AG09319 (cell line): ENCODE data around the gene ABHD17C.

Experiments
- DNase-seq: peaks from one replicate; pipeline ENCODE4 v3.0.0-alpha.2; 2010; ENCODE audit warnings: low read depth; ENCODE audit errors: extremely low read depth
- TF ChIP-seq, protein P1 (sequence below): IDR thresholded peaks from 2 replicates; pipeline ENCODE4 v1.5.1; 2011; ENCODE audit warnings: low read depth, mild to moderate bottlenecking, inconsistent platforms, low read length, moderate library complexity

Gene ABHD17C

GRCh38 chr15:80662757-80663553, 32.2 kb upstream of the ABHD17C start:
- TF ChIP-seq, protein P1, sequence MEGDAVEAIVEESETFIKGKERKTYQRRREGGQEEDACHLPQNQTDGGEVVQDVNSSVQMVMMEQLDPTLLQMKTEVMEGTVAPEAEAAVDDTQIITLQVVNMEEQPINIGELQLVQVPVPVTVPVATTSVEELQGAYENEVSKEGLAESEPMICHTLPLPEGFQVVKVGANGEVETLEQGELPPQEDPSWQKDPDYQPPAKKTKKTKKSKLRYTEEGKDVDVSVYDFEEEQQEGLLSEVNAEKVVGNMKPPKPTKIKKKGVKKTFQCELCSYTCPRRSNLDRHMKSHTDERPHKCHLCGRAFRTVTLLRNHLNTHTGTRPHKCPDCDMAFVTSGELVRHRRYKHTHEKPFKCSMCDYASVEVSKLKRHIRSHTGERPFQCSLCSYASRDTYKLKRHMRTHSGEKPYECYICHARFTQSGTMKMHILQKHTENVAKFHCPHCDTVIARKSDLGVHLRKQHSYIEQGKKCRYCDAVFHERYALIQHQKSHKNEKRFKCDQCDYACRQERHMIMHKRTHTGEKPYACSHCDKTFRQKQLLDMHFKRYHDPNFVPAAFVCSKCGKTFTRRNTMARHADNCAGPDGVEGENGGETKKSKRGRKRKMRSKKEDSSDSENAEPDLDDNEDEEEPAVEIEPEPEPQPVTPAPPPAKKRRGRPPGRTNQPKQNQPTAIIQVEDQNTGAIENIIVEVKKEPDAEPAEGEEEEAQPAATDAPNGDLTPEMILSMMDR = no peak
- DNase-seq = no peak

GRCh38 chr15:80665151-80665550, 30.0 kb upstream of the ABHD17C start:
- DNase-seq = no peak
- TF ChIP-seq, protein P1 = no peak

- no peak for DNase-seq
- TF ChIP-seq, protein P1 = no peak
Observed at GRCh38 chr15:80667936-80668335, 27.2 kb upstream of the ABHD17C start.

GRCh38 chr15:80668546-80669236, 26.4 kb upstream of the ABHD17C start:
- TF ChIP-seq, protein P1 = no peak
- DNase-seq = no peak

DNA sequence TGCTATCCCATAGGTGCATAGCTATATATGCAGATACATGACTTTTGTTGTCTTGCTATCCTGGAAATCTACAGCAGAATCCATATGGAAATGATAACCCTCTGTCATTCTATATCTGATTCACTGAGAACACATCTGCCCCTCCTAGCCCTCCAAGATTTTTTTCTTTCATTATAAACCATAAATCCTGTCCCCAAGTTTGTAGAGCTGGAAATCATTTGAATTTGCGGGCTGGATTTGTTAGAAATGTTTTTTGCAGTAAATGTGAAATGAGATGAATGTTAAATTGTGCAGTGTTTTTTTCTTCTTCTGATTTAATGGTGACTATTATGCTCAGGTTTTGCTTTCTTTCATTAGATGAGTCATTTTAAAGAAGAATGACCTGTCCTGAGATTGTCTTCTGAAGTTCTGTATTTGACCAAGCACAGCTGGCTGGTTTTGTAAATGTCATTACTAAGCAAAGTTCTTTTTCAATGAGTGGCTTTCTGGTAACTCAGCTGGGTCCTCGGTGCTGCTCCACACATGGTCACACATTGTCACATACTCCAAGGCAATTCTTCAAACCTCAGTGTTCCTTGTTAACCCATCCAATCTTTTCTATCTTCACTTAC, 25.3 kb upstream of the ABHD17C start:
- TF ChIP-seq, protein P1 = no peak

GRCh38 chr15:80673561-80674244, 21.4 kb upstream of the ABHD17C start:
- no peak for DNase-seq
- TF ChIP-seq, protein P1 = no peak; the same call in none of the 2 replicates

More for the DNA sequence above, 25.3 kb upstream of the ABHD17C start:
- no peak for DNase-seq
